HL-60 (cell line): ENCODE measurements around the gene ADGRE3.

Source experiments
- DNase-seq, 2 experiments: peaks; one replicate each; pipeline ENCODE4 v3.0.0-alpha.2; 2010 to 2020; ENCODE audit warnings: low read depth in 1 of 2, low spot score in 1 of 2
- H3K27ac ChIP-seq: fragments of 250-450 bp; sonication (Bioruptor Pico); replicated peaks from 2 replicates; pipeline ENCODE4 v1.5.1; 2020; ENCODE audit warnings: mild to moderate bottlenecking, moderate library complexity
- H3K27me3 ChIP-seq: fragments of 250-450 bp; sonication (Bioruptor Pico); 2 replicates; pipeline ENCODE4 v1.5.1; 2021; ENCODE audit warnings: mild to moderate bottlenecking, moderate library complexity; ENCODE audit not compliant: insufficient read depth, poor library complexity, severe bottlenecking
- H3K4me3 ChIP-seq: replicated peaks from 2 replicates; pipeline ENCODE4 v1.5.1; 2011; ENCODE audit warnings: mild to moderate bottlenecking, control low read depth, low read length; ENCODE audit not compliant: insufficient read depth
- CTCF ChIP-seq: IDR thresholded peaks from one replicate; pipeline ENCODE4 v1.5.1; 2011; ENCODE audit warnings: low read length, control low read depth, inconsistent platforms; ENCODE audit not compliant: insufficient read depth
- GABPA ChIP-seq: IDR thresholded peaks from 2 replicates; pipeline ENCODE4 v1.6.1; 2012; ENCODE audit warnings: low read depth
- POLR2AphosphoS5 ChIP-seq: IDR thresholded peaks from 2 replicates; pipeline ENCODE4 v1.6.1; 2012; ENCODE audit warnings: low read depth
- REST ChIP-seq: IDR thresholded peaks from 2 replicates; pipeline ENCODE4 v1.6.1; 2012; ENCODE audit warnings: low read depth; ENCODE audit not compliant: insufficient replicate concordance
- SPI1 ChIP-seq: IDR thresholded peaks from 2 replicates; pipeline ENCODE4 v1.6.1; 2012; ENCODE audit warnings: low read depth, mild to moderate bottlenecking, borderline replicate concordance
- long read RNA-seq: library from polyadenylated mRNA; unstranded; transcript quantifications from one replicate; pipeline ENCODE4 v2.0.0, GENCODE V29; 2020

The ADGRE3 gene
- long read RNA-seq: 0 reads

- no peaks in the 10 kb centered on the region for H3K27me3 ChIP-seq
- H3K27ac ChIP-seq: peak within 1 kb of the TSS; percentile 15
- DNase-seq: peak; percentile 84 to 88
Measured at GRCh38 chr19:14674764-14675163, at the start of gene ADGRE3. ADGRE3 (minus strand) TSS chr19:14674844; CDS start chr19:14674770, 74 bp downstream.

GRCh38 chr19:14722127-14722526 lies 47.5 kb upstream of the ADGRE3 start:
- Histone ChIP-seq H3K27me3 (no peaks in the 10 kb centered on the region), H3K4me3 (no peak overlapping the region), H3K27ac (no peak overlapping the region)
- DNase-seq: no peak
- no peak for TF ChIP-seq POLR2AphosphoS5
- TF ChIP-seq REST: no peak
- no peak for TF ChIP-seq GABPA
- TF ChIP-seq SPI1: no peak
- TF ChIP-seq CTCF: no peak

More at GRCh38 chr19:14674764-14675163, at the start of gene ADGRE3:
- no peak within 1 kb of the TSS; the same call in 1 of the 2 replicates for H3K4me3 ChIP-seq
- no peak for TF ChIP-seq CTCF
- TF ChIP-seq POLR2AphosphoS5: peak; percentile 53
- peak; percentile 57; the same call in 1 of the 2 replicates for TF ChIP-seq SPI1
- no peak for TF ChIP-seq GABPA
- TF ChIP-seq REST: no peak

GRCh38 chr19:14719162-14719561 lies 44.5 kb upstream of the ADGRE3 start:
- Histone ChIP-seq H3K4me3 (no peak overlapping the region), H3K27ac (no peak overlapping the region), H3K27me3 (no peaks in the 10 kb centered on the region)
- TF ChIP-seq REST: no peak
- no peak for TF ChIP-seq CTCF
- TF ChIP-seq GABPA: no peak
- no peak for TF ChIP-seq SPI1
- no peak for DNase-seq
